CD4-positive, alpha-beta T cell treated with Interferon gamma for 1 hour (primary cell): ENCODE data around the gene FASLG.

ENCODE experiments used
- DNase-seq: peaks from one replicate; pipeline ENCODE4 v3.0.0-alpha.2; 2020

The FASLG gene

GRCh38 chr1:172647110-172647564 lies 11.8 kb upstream of the FASLG start:
- DNase-seq: peak; percentile 6

GRCh38 chr1:172647987-172648386 lies 10.9 kb upstream of the FASLG start:
- no peak for DNase-seq

- DNase-seq: no peak
Observed at GRCh38 chr1:172650474-172651193, 8.3 kb upstream of the FASLG start.

- no peak for DNase-seq
Observed at GRCh38 chr1:172653015-172653709, 5.7 kb upstream of the FASLG start.

- DNase-seq: no peak
Observed at GRCh38 chr1:172654535-172654934, 4.4 kb upstream of the FASLG start.

- no peak for DNase-seq
Observed at GRCh38 chr1:172656576-172656975, 2.3 kb upstream of the FASLG start.

GRCh38 chr1:172657586-172657985 lies 1.3 kb upstream of the FASLG start:
- DNase-seq: no peak

GRCh38 chr1:172661107-172661506 lies 2.2 kb downstream of the FASLG start:
- DNase-seq: no peak

GRCh38 chr1:172662464-172663109 lies 3.7 kb downstream of the FASLG start:
- DNase-seq: peak; percentile 76

GRCh38 chr1:172663732-172664131 lies 4.8 kb downstream of the FASLG start:
- DNase-seq: no peak

GRCh38 chr1:172668097-172668496 lies 9.2 kb downstream of the FASLG start:
- no peak for DNase-seq

GRCh38 chr1:172669011-172669410 lies 10.1 kb downstream of the FASLG start:
- no peak for DNase-seq

GRCh38 chr1:172670316-172670715 lies 11.4 kb downstream of the FASLG start:
- DNase-seq: no peak

- peak; percentile 3 for DNase-seq
Observed at GRCh38 chr1:172670791-172671190, 11.9 kb downstream of the FASLG start.

GRCh38 chr1:172671591-172671990 lies 12.7 kb downstream of the FASLG start:
- DNase-seq: no peak

- DNase-seq: no peak
Observed at GRCh38 chr1:172672720-172673119, 13.8 kb downstream of the FASLG start.

- DNase-seq: no peak
Observed at GRCh38 chr1:172673761-172674160, 14.9 kb downstream of the FASLG start.

- no peak for DNase-seq
Observed at GRCh38 chr1:172674831-172675613, 16.1 kb downstream of the FASLG start.

- DNase-seq: no peak
Observed at GRCh38 chr1:172679000-172679772, 20.3 kb downstream of the FASLG start.

- no peak for DNase-seq
Observed at GRCh38 chr1:172680244-172680643, 21.3 kb downstream of the FASLG start.

- no peak for DNase-seq
Observed at GRCh38 chr1:172680733-172681275, 21.9 kb downstream of the FASLG start.

GRCh38 chr1:172682812-172683211 lies 23.9 kb downstream of the FASLG start:
- DNase-seq: no peak
